Stomach (tissue), 9 donors: ENCODE measurements around the gene KIF2C. TPM values are rescaled to one million over a fixed set of nuclear protein-coding genes. Genes with fewer than 3 reads are reported as not detected.
A peak's percentile ranks its signal among the peaks of the same experiment; 100 is the strongest.

ENCODE experiments used
- DNase-seq, 2 donors: peaks; one replicate each; pipeline versions ENCODE4 v3.0.0 to v3.0.0-alpha.2; 2013 to 2019
- H3K27ac ChIP-seq, 5 donors: fragments of 200-600 bp in 4 of 5; sonication (generic) in 4 of 5; one replicate each; pipeline ENCODE4 v1.5.1; 2013 to 2019; ENCODE audit warnings: mild to moderate bottlenecking in 1 of 5, moderate library complexity in 1 of 5
- H3K27me3 ChIP-seq, 3 donors: fragments of 200-600 bp; sonication (generic); one replicate each; pipeline ENCODE4 v1.5.1; 2017 to 2019; ENCODE audit warnings: mixed run types in 1 of 3
- H3K36me3 ChIP-seq, 4 donors: fragments of 200-600 bp; sonication (generic); 1 replicate in 3 of 4; 2 replicates in 1 of 4; pipeline ENCODE4 v1.5.1; 2016 to 2019
- H3K4me1 ChIP-seq, 4 donors: fragments of 200-600 bp; sonication (generic); one replicate each; pipeline ENCODE4 v1.5.1; 2016 to 2019
- H3K4me3 ChIP-seq, 4 donors: fragments of 200-600 bp; sonication (generic) in 3 of 4; one replicate each; pipeline ENCODE4 v1.5.1; 2016 to 2019; ENCODE audit warnings: mild to moderate bottlenecking in 1 of 4
- H3K9me3 ChIP-seq, 4 donors: fragments of 200-600 bp; sonication (generic); one replicate each; pipeline ENCODE4 v1.5.1; 2016 to 2019
- EP300 ChIP-seq: sonication (generic); formaldehyde crosslinking; IDR thresholded peaks from one replicate; pipeline ENCODE4 v1.6.1; 2017; ENCODE audit warnings: antibody characterized with exemption
- POLR2A ChIP-seq, 4 donors: fragments of 450-650 bp; IDR thresholded peaks; one replicate each; pipeline ENCODE4 v1.6.1; 2016; ENCODE audit warnings: antibody characterized with exemption in 4 of 4, control low read depth in 2 of 4, mild to moderate bottlenecking in 1 of 4, moderate library complexity in 1 of 4
- POLR2AphosphoS5 ChIP-seq, 3 donors: sonication (generic); formaldehyde crosslinking; IDR thresholded peaks; one replicate each; pipeline ENCODE4 v1.6.1; 2016; ENCODE audit warnings: antibody characterized with exemption in 3 of 3
- WGBS, 5 donors: extraction: QIAGEN DNeasy Blood & Tissue Kit in 3 of 5; methylation state at CpG; one replicate each; pipeline versions ENCODE4 v1.1.5 to v1.1.7; 2013 to 2018; 5-methylcytosine and 5-hydroxymethylcytosine counted together
- intact Hi-C: fragments of 100-400 bp; cut with DNase I; formaldehyde crosslinking; loops from one replicate; pipeline ENCODE4 v1.15.1; 2023; ENCODE audit warnings: low total_unique reads
- polyA plus RNA-seq, 3 donors: library from polyadenylated mRNA; stranded (reverse); fragments of 200-250 nt; gene quantifications; one replicate each; pipeline ENCODE4 v1.2.3, GENCODE V29; 2013
- total RNA-seq, 5 donors: library from RNA; depleted of rRNA; stranded (reverse); fragments of >200 nt; gene quantifications; one replicate each; pipeline versions ENCODE4 v1.1.0 to v1.2.3, GENCODE V29; 2014 to 2016
- TF ChIP-seq, protein P1 (sequence below), 7 experiments: fragments of 450-650 bp in 4 of 7; fragments of 200-600 bp in 3 of 7; sonication (generic) in 3 of 7; IDR thresholded peaks; one replicate each; pipeline ENCODE4 v1.5.1; 2016 to 2019; ENCODE audit warnings: antibody characterized with exemption in 7 of 7, control low read depth in 2 of 7, mild to moderate bottlenecking in 1 of 7
- donor health status: healthy with polysubstance abuse.
- donor health status: Bipolar disorder and iron deficiency.
- donor health status: healthy.

Gene KIF2C
- total and polyA plus RNA-seq, 8 donors = 1.4 to 34.8 (median 6.0) TPM

DNA sequence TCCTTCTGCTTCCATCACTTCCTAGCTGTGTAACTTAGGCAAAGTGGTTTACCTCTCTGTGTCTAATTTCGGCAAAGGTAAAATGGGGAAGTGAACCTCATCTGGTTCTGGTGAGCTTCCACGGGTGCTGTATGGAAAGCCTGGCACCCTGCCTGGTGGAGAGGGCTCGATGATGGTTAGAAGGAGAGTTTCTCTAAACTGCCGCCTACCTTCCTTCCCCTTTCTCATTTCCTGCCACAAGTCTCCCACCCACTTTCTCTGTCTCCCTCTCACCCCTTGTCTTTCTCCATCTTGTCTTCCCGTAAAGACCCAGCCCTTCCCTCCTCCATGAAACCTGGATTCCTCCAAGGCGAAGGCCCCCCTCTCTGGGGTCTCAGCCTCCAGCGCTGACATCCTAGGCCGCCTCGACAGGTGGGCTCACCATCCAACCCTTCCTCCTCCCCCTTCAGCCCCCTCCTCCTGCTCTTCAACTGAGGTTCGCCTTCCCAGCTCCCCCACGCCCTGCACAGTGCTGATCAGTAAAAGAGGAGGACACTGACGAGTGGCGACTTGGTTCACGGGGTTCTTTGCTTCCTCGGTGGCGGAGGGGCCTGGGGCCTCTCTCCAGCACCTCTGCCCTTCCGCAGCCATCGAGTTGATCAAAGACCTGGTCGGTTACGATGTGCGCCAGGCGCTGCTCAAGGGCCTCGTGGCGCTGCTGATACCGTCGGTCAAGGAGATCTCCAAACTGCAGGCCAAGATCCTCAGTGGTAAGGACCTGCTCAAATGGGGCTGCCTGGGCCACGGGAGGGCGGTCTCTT lies 15.9 kb upstream of the KIF2C start:
- 77 to 88% (median 79%) methylated on average over 25 to 28 of the region's 28 CpGs for WGBS, 5 donors
- H3K27ac ChIP-seq = peak overlapping the region in 2 of 5 donors; percentile 7
- intact Hi-C loops = no loop called here
- no peak overlapping the region for H3K4me3 ChIP-seq
- H3K27me3 ChIP-seq = peaks cover 0 to 13% (median 0%) of the 10 kb centered on the region in 3 donors
- H3K4me1 ChIP-seq = peaks cover 0 to 13% (median 0%) of the 10 kb centered on the region in 4 donors
- TF ChIP-seq POLR2A (IDR thresholded peaks at IDR 0.05) (no peak), POLR2AphosphoS5 (IDR thresholded peaks at IDR 0.05) (no peak), EP300 (no peak)
- TF ChIP-seq, protein P1, sequence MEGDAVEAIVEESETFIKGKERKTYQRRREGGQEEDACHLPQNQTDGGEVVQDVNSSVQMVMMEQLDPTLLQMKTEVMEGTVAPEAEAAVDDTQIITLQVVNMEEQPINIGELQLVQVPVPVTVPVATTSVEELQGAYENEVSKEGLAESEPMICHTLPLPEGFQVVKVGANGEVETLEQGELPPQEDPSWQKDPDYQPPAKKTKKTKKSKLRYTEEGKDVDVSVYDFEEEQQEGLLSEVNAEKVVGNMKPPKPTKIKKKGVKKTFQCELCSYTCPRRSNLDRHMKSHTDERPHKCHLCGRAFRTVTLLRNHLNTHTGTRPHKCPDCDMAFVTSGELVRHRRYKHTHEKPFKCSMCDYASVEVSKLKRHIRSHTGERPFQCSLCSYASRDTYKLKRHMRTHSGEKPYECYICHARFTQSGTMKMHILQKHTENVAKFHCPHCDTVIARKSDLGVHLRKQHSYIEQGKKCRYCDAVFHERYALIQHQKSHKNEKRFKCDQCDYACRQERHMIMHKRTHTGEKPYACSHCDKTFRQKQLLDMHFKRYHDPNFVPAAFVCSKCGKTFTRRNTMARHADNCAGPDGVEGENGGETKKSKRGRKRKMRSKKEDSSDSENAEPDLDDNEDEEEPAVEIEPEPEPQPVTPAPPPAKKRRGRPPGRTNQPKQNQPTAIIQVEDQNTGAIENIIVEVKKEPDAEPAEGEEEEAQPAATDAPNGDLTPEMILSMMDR (IDR thresholded peaks at IDR 0.05) = no peak
- H3K36me3 ChIP-seq = no peaks in the 10 kb centered on the region
- DNase-seq = no peak
- no peaks in the 10 kb centered on the region for H3K9me3 ChIP-seq

DNA sequence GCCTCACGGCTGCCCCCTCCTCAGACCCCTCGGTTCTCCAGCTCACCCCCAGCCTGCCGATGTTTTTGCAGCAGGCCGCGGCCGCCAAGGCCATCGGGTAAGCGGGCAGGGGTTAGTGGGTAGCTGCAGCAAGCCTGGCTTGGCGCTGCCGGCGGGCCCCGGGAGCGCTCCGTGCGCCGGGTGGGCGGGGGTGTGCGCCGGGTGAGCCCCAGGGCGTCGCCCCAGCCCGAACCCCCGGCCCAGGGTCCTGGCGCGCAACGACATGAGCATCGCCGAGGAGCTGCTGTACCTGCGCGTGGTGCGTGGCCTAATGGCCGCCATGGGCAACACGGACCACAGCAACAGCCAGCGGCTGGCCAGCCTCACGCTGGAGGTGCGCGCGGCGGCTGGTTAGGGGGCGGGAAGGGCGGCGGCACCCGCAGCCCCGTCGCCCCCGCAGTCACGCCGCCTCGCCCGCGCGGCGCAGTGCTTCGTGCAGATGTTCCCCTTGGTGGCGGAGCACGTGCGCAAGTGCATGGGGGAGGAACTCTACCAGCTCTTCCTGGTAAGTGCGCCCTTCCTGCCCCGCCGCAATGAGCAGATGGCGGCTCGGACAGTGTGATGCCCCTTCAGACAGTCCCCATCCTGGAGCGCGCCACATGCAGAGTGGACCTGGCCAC lies 15.2 kb upstream of the KIF2C start:
- H3K4me3 ChIP-seq = no peak overlapping the region
- WGBS, 5 donors = 78 to 90% (median 80%) methylated on average over 23 to 64 of the region's 64 CpGs
- H3K9me3 ChIP-seq = no peaks in the 10 kb centered on the region
- H3K27ac ChIP-seq = no peak overlapping the region
- DNase-seq = no peak
- no peaks in the 10 kb centered on the region for H3K36me3 ChIP-seq
- H3K27me3 ChIP-seq = peaks cover 0 to 13% (median 0%) of the 10 kb centered on the region in 3 donors
- TF ChIP-seq POLR2A (IDR thresholded peaks at IDR 0.05) = no peak
- TF ChIP-seq, protein P1 (IDR thresholded peaks at IDR 0.05) = no peak
- TF ChIP-seq EP300 = no peak
- no peak for TF ChIP-seq POLR2AphosphoS5 (IDR thresholded peaks at IDR 0.05)
- H3K4me1 ChIP-seq = peaks cover 0 to 17% (median 5%) of the 10 kb centered on the region in 4 donors
- intact Hi-C loops = no loop called here

DNA sequence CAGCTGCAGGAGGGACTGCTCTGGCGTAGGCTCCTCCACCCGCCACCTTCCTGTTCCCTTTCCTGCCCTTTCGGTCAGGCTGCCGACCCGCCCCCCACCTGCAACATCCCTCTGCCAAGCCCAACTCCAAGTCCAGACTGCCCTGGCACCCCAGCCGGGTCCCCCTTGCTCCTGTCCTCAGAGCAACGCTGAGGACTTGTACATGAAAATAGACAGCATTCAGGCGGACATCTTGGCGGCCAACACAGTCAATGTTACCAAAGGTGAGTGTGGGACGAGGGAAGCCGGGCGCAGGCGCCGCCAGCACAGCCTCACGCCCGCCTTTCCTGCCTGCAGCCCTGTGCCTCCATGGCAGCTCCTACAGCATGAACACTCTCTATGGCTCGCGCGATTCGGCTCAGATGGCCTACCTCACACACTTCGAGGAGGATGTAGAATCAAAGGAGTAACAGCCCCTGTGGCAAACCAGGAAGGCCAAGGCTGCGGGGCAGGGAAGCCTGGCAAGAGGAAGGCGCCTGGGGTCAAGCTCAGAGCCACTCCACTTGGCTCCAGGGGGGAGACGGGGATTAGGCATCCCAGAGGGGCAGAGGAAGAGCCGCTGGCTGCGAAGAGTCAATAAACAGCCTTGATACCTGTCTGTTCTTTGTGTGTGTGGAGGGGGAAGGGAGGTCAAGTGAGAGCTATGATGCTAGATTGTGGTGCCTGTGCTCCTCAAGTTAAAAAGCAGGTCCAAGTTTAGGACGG lies 14.5 kb upstream of the KIF2C start:
- H3K27ac ChIP-seq = no peak overlapping the region
- WGBS, 5 donors = 78 to 85% (median 82%) methylated on average over 16 to 27 of the region's 27 CpGs

More for the DNA sequence above, 14.5 kb upstream of the KIF2C start:
- Histone ChIP-seq H3K4me3 (no peak overlapping the region), H3K36me3 (no peaks in the 10 kb centered on the region), H3K4me1 (peaks cover 3 to 24% (median 12%) of the 10 kb centered on the region in 4 donors), H3K9me3 (no peaks in the 10 kb centered on the region), H3K27me3 (peaks cover 0 to 13% (median 0%) of the 10 kb centered on the region in 3 donors)
- DNase-seq = no peak
- TF ChIP-seq, protein P1 (IDR thresholded peaks at IDR 0.05) = no peak
- no peak for TF ChIP-seq POLR2A (IDR thresholded peaks at IDR 0.05)
- TF ChIP-seq EP300 = no peak
- no peak for TF ChIP-seq POLR2AphosphoS5 (IDR thresholded peaks at IDR 0.05)
- intact Hi-C loops = no loop called here
